Stimulated activated naive CD8-positive, alpha-beta T cell treated with anti-CD3 and anti-CD28 coated beads, Interleukin-15, amount 100 ng/mL, for 72 hours (primary cell): ENCODE results near the gene HOXA1.
A peak's percentile ranks its signal among the peaks of the same experiment; 100 is the strongest.

Source experiments
- ATAC-seq: fragments of 150-1000 bp; cut with Tn5 transposase; 2 replicates; pipeline ENCODE4 v1.10.0; 2021; ENCODE audit warnings: mild to moderate bottlenecking, moderate library complexity
- DNase-seq, 2 donors: peaks; one replicate each; pipeline ENCODE4 v3.0.0; 2021 to 2022
- H3K27ac Mint-ChIP-seq, 2 donors: one replicate each; pipeline ENCODE4 v1.8.0; 2022; ENCODE audit warnings: mild to moderate bottlenecking in 2 of 2, mixed read lengths in 2 of 2, moderate library complexity in 2 of 2
- H3K27me3 Mint-ChIP-seq: one replicate; pipeline ENCODE4 v1.8.0; 2022; ENCODE audit warnings: mixed read lengths
- H3K4me1 Mint-ChIP-seq: one replicate; pipeline ENCODE4 v1.8.0; 2022; ENCODE audit warnings: mild to moderate bottlenecking, mixed read lengths
- H3K4me3 Mint-ChIP-seq, 2 donors: one replicate each; pipeline ENCODE4 v1.8.0; 2022; ENCODE audit warnings: mild to moderate bottlenecking in 2 of 2, mixed read lengths in 2 of 2, moderate library complexity in 1 of 2
- H3K9me3 Mint-ChIP-seq, 2 donors: one replicate each; pipeline ENCODE4 v1.8.0; 2022; ENCODE audit warnings: mixed read lengths in 2 of 2

HOXA1 gene

GRCh38 chr7:27105301-27106031 lies 9.7 kb upstream of the HOXA1 start:
- no peak overlapping the region for H3K27ac Mint-ChIP-seq
- no peaks in the 10 kb centered on the region for H3K9me3 Mint-ChIP-seq
- no peak for ATAC-seq
- no peak overlapping the region for H3K4me3 Mint-ChIP-seq
- DNase-seq, result no peak
- peaks cover 58% of the 10 kb centered on the region for H3K27me3 Mint-ChIP-seq
- H3K4me1 Mint-ChIP-seq, result peaks cover 24% of the 10 kb centered on the region

- Mint-ChIP-seq H3K4me1 (peaks cover 26% of the 10 kb centered on the region), H3K27me3 (peaks cover 67% of the 10 kb centered on the region), H3K27ac (no peak overlapping the region), H3K4me3 (no peak overlapping the region), H3K9me3 (no peaks in the 10 kb centered on the region)
- DNase-seq (no peak), ATAC-seq (no peak)
Measured at GRCh38 chr7:27104341-27105058, 8.7 kb upstream of the HOXA1 start.

- Mint-ChIP-seq H3K9me3 (no peaks in the 10 kb centered on the region), H3K27me3 (peaks cover 76% of the 10 kb centered on the region), H3K4me1 (peaks cover 34% of the 10 kb centered on the region), H3K27ac (no peak overlapping the region), H3K4me3 (no peak overlapping the region)
- DNase-seq (no peak), ATAC-seq (no peak)
Measured at GRCh38 chr7:27103489-27104226, 7.9 kb upstream of the HOXA1 start.

GRCh38 chr7:27102581-27103442 lies 7.0 kb upstream of the HOXA1 start, which contains the start of gene HOXA2:
HOXA2 (minus strand) TSS chr7:27102683; CDS start chr7:27102500, 183 bp downstream.
- Mint-ChIP-seq H3K4me3 (peak within 1 kb of the TSS; percentile 43 to 64), H3K9me3 (no peaks in the 10 kb centered on the region), H3K4me1 (peaks cover 42% of the 10 kb centered on the region), H3K27ac (no peak within 1 kb of the TSS), H3K27me3 (peaks cover 84% of the 10 kb centered on the region)
- DNase-seq (no peak), ATAC-seq (peak; percentile 57)

DNA sequence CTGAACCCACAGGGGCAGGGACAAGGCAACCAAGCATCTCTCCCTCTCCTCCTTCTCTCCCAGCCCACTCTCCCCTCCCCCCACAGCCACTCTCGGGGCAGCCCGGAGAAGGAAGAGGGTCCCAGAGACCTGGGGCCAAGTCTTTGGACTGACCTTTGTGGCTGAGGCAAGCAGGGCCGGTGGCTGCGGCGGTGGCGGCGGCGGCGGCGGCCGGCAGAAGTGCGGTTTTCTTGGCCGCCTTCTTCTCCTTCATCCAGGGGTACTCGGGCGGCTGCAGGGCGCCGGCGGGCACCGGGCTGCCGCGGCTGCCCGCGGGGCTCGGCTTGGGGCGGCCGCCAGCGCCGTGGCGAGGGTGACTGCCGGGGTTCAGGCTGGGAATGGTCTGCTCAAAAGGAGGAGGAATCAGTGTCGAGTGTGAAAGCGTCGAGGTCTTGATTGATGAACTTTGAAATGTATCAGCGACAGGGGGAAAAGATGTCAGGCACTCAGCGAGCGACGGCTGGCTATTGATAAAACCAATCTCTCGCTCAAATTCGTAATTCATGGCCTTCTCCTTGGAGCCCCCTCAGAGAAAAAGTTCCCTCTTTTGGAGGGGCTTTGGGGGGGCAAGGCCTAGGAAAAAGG lies 6.3 kb upstream of the HOXA1 start:
- no peak overlapping the region for H3K27ac Mint-ChIP-seq
- peak overlapping the region; percentile 43 to 64 for H3K4me3 Mint-ChIP-seq
- H3K9me3 Mint-ChIP-seq, result no peaks in the 10 kb centered on the region
- DNase-seq (no peak), ATAC-seq (peak; percentile 19)
- peaks cover 50% of the 10 kb centered on the region for H3K4me1 Mint-ChIP-seq
- H3K27me3 Mint-ChIP-seq, result peaks cover 92% of the 10 kb centered on the region

GRCh38 chr7:27101171-27101956 lies 5.6 kb upstream of the HOXA1 start:
- Mint-ChIP-seq H3K4me3 (no peak overlapping the region), H3K9me3 (no peaks in the 10 kb centered on the region), H3K4me1 (peaks cover 53% of the 10 kb centered on the region), H3K27me3 (peaks cover 92% of the 10 kb centered on the region), H3K27ac (no peak overlapping the region)
- ATAC-seq (no peak), DNase-seq (no peak)

GRCh38 chr7:27100694-27101170 lies 4.9 kb upstream of the HOXA1 start:
- Mint-ChIP-seq H3K9me3 (no peaks in the 10 kb centered on the region), H3K4me3 (no peak overlapping the region), H3K4me1 (peaks cover 53% of the 10 kb centered on the region), H3K27me3 (peaks cover 89% of the 10 kb centered on the region), H3K27ac (no peak overlapping the region)
- ATAC-seq, result no peak
- no peak for DNase-seq

- DNase-seq, result no peak
- H3K27me3 Mint-ChIP-seq, result peaks cover 92% of the 10 kb centered on the region
- H3K4me3 Mint-ChIP-seq, result no peak overlapping the region
- no peak for ATAC-seq
- H3K4me1 Mint-ChIP-seq, result peaks cover 62% of the 10 kb centered on the region
- H3K27ac Mint-ChIP-seq, result no peak overlapping the region
- no peaks in the 10 kb centered on the region for H3K9me3 Mint-ChIP-seq
Measured at GRCh38 chr7:27099453-27100370, 3.9 kb upstream of the HOXA1 start.

DNA sequence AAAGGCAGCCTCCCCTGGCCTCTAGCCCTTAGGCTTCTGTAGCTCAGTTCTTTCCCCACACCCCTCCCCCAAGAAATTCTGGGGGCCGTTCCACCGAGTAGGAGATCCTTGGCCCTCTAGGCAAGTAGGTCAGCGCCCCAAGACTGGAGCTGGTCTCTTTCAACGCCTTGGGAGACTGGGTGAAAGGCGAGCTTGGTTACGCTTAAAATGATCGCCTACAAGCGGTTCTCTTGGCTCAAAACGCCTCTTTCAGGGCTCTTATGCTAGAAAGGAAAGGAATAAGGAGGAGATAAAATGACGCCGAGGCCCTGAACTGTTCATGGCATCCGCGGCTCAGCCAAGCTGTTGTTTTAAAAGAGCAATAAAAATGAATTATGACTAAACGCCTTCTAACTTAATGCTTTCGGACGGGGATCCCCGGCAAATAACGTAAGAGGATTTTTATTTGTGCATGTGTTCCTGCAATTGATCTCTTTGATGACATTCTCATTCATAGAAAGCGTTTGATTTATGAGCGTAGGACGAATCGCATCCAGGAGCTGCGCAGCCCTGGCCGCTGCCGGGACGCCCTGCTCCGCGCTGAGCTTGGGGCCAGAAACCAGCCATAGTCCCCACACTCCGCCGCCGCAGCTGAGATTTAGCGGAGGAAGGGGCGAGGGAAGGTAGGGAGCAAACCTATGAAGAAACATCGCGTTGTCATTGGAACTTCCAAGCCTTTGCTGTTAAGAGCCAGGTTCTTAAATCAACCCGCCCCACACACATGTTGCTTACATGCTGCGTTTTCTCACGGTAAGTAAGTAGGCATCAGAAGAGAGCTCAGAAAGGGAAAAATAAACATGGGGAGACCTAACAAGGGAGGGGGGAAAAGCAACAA lies 3.0 kb upstream of the HOXA1 start:
- ATAC-seq (no peak), DNase-seq (no peak)
- Mint-ChIP-seq H3K4me1 (peaks cover 59% of the 10 kb centered on the region), H3K9me3 (no peaks in the 10 kb centered on the region), H3K4me3 (peak overlapping the region; percentile 13 to 19), H3K27me3 (peaks cover 92% of the 10 kb centered on the region), H3K27ac (no peak overlapping the region)

GRCh38 chr7:27097686-27098577 lies 2.1 kb upstream of the HOXA1 start:
- Mint-ChIP-seq H3K4me3 (peak overlapping the region; percentile 30 to 85), H3K9me3 (no peaks in the 10 kb centered on the region), H3K27ac (no peak overlapping the region), H3K27me3 (peaks cover 92% of the 10 kb centered on the region), H3K4me1 (peaks cover 56% of the 10 kb centered on the region)
- DNase-seq, result no peak
- ATAC-seq, result no peak

GRCh38 chr7:27096768-27097514 lies 1.1 kb upstream of the HOXA1 start:
- Mint-ChIP-seq H3K4me1 (peaks cover 46% of the 10 kb centered on the region), H3K27ac (no peak overlapping the region), H3K4me3 (peak overlapping the region; percentile 85 to 88), H3K9me3 (no peaks in the 10 kb centered on the region), H3K27me3 (peaks cover 92% of the 10 kb centered on the region)
- DNase-seq (no peak), ATAC-seq (no peak)
